Activated CD4-positive, alpha-beta T cell treated with anti-CD3 and anti-CD28 coated beads, Interleukin-2, amount 10 ng/mL, durations not matched to agents 7 days and 5 days (primary cell): ENCODE measurements around the gene NTRK2. TPM values are rescaled to one million over a fixed set of nuclear protein-coding genes. Genes with fewer than 3 reads are reported as not detected.
"Not testable (repeated sequence)": the region's sequence is repeated elsewhere in the genome, so short reads cannot be mapped to it uniquely, and the experiment has no call there.

Experiments
- CTCF ChIA-PET: fragments of 350-600 bp; sonication (Branson Sonifier 250); formaldehyde crosslinking; loops from one replicate; lab custom pipeline; 2021; ENCODE audit warnings: antibody characterized with exemption; lab: Charles Lee
- POLR2A ChIA-PET: fragments of 350-600 bp; sonication (Branson Sonifier 250); formaldehyde crosslinking; loops from one replicate; lab custom pipeline; 2021; ENCODE audit warnings: antibody characterized with exemption; lab: Charles Lee
- DNase-seq: peaks from one replicate; pipeline ENCODE4 v3.0.0-alpha.2; 2020
- H3K27ac Mint-ChIP-seq: one replicate; pipeline ENCODE4 v1.8.0; 2021; ENCODE audit warnings: mild to moderate bottlenecking, moderate library complexity, mixed read lengths
- H3K27me3 Mint-ChIP-seq: one replicate; pipeline ENCODE4 v1.8.0; 2021; ENCODE audit warnings: mixed read lengths
- H3K36me3 Mint-ChIP-seq: one replicate; pipeline ENCODE4 v1.8.0; 2021; ENCODE audit warnings: low read depth, mixed read lengths
- H3K4me1 Mint-ChIP-seq: one replicate; pipeline ENCODE4 v1.8.0; 2021; ENCODE audit warnings: mixed read lengths
- H3K4me3 Mint-ChIP-seq: one replicate; pipeline ENCODE4 v1.8.0; 2021; ENCODE audit warnings: mild to moderate bottlenecking, moderate library complexity, mixed read lengths
- H3K9me3 Mint-ChIP-seq: one replicate; pipeline ENCODE4 v1.8.0; 2021; ENCODE audit warnings: mixed read lengths
- total RNA-seq, 2 experiments: library from RNA; stranded (reverse); gene quantifications; one replicate each; pipeline ENCODE4 v1.2.3, GENCODE V29; 2021

Gene NTRK2
- total RNA-seq, 2 experiments from 2014 or later = 1.8 to 2.3 TPM

DNA sequence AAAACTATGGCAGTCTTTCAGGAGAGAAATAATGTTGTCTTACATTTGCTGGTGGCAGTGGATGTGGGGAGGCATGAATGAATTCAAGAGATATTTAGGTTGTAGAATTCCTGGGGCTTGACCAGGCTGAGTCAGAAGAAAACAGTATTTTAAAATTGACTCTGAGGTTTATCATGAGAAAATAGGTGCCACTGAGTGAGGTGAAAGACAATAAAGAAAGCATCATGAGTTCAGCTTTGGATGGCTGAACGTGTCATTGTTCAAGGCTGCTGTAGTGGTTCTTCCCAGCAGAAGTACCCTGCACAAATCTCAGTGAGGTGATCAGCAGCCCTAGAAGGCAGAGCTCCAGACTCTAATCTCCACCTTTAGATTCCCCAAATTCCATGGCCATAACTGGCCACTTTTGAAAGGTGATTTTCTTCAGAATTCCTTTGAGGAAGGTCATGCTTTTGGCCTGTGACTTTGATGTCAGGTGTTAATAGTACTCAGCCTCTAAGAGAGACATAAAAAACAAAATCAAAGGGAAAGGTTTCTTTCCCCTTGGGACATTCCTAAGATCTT lies 395.4 kb downstream of the NTRK2 start:
- no peaks in the 10 kb centered on the region for H3K36me3 Mint-ChIP-seq
- CTCF ChIA-PET = no interaction called here
- H3K9me3 Mint-ChIP-seq = no peaks in the 10 kb centered on the region
- no peaks in the 10 kb centered on the region for H3K27me3 Mint-ChIP-seq
- H3K4me1 Mint-ChIP-seq = no peaks in the 10 kb centered on the region
- DNase-seq = no peak
- H3K27ac Mint-ChIP-seq = no peak overlapping the region
- POLR2A ChIA-PET = no interaction called here
- no peak overlapping the region for H3K4me3 Mint-ChIP-seq

DNA sequence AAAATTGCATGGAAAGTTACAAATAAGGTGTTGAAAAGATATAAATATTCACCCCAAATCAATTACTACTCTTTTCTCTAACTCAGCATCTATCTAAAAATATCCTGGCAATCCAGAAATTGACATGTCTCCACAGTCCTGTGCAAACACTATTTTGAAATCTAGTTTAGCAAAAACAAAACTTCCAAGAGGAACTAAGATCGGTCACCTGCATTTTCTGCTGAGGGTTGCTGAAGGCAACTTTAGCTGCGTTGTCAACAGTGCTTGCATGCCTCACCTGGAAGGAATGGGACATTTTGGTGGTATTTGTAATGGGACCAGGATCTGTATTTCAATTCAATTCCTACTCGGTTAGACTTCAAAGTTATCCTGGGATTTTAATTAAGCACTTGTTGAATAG lies 398.3 kb downstream of the NTRK2 start:
- Mint-ChIP-seq H3K27me3 (no peaks in the 10 kb centered on the region), H3K4me1 (no peaks in the 10 kb centered on the region), H3K27ac (no peak overlapping the region), H3K9me3 (no peaks in the 10 kb centered on the region), H3K36me3 (no peaks in the 10 kb centered on the region), H3K4me3 (no peak overlapping the region)
- no peak for DNase-seq
- CTCF ChIA-PET = no interaction called here
- POLR2A ChIA-PET = no interaction called here

DNA sequence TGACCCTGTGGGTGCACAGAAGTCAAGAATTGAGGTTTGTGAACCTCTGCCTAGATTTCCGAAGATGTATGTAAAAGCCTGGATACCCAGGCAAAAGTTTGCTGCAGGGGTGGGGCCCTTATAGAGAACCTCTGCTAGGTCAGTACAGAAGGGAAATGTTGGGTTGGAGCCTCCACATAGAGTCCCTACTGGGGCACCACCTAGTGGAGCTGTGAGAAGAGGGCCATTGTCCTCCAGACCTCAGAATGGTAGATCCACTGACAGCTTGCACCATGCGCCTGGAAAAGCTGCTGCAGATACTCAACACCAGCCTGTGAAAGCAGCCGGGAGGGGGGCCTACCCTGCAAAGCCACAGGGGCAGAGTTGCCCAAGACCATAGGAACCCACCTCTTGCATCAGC lies 399.9 kb downstream of the NTRK2 start:
- H3K36me3 Mint-ChIP-seq, H3K9me3 Mint-ChIP-seq, DNase-seq, POLR2A ChIA-PET, H3K4me1 Mint-ChIP-seq, H3K4me3 Mint-ChIP-seq, H3K27ac Mint-ChIP-seq, CTCF ChIA-PET, H3K27me3 Mint-ChIP-seq: not testable (repeated sequence)
